H54 (cell line): ENCODE data around the gene ZDHHC14.
"Not testable (repeated sequence)": the region's sequence is repeated elsewhere in the genome, so short reads cannot be mapped to it uniquely, and the experiment has no call there.

Experiments
- DNase-seq: peaks from one replicate; pipeline ENCODE4 v3.0.0; 2011; ENCODE audit warnings: low spot score, mixed read lengths; ENCODE audit not compliant: insufficient read length
- FAIRE-seq: peaks from 3 replicates; lab custom pipeline; 2011; peaks lifted over from hg19 to GRCh38; lab: Jason Lieb, UNC
- POLR2A ChIP-seq: IDR thresholded peaks from 2 replicates; pipeline ENCODE4 v1.6.1; 2011; ENCODE audit warnings: low read depth, mild to moderate bottlenecking, low read length

The ZDHHC14 gene

DNA sequence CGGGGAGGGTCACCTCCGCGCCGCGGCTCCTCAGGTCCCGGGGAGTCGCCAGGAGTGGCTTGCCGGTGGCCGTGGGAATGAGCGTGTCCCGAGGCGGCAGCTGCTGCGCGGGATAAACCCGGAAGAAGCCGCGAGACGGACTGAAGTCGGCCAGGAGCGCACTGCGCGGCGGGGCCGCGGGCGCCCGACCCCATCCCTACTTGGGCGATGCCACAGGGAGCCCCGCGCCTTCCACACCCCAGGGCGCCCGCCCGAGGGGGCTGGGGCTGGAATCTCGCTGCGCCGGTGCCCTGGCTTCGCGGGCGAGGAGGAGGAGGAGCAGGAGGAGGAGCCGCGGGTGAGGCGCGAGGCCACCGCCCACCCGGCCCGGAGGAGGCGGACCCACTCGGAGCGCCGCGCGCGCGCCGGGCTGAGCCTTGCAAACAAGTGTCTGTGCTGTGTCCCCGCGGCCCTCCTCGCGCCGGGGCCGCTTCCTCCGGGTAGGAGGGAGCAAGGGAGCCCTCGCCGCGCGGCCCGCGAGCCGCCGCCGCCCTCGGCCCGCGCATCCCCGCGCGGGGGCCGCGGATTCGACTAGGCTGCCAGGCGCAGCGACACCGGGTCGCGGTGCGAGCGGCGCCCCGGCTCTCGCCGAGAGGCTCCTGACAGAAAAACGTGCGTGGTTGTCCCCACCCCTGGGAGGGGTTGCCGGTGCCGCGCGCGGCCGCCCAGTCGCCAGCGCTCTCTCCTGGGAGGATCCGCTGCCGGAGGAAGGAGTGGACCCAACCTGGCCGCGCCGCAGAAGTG is at the start of gene ZDHHC14:
Gene ZDHHC14, plus strand, starts transcription at position 412 of the 783 bp plus-strand sequence.
- TF ChIP-seq POLR2A: peak; percentile 79
- FAIRE-seq: no peak
- DNase-seq: peak; percentile 64

DNA sequence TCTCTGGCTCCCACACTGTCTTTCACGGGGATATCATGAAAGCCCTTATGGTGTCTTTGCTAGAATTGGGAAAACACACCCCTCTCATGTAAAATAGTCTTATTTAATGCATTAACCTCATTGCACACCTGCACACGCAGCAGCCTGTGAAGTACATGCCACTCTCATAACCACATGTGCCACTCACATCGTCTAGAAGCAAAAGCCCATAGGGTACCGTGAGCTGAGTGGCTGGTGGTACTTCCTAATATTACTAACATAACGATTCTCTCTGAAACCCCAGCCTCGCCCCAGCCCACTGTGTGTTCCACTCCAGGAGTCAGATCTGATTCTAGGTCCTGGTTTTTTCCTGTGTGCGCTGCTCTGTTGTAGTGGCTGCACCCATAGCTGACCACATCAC is 48.2 kb upstream of the ZDHHC14 start:
- DNase-seq (no peak), FAIRE-seq (no peak)
- TF ChIP-seq POLR2A: no peak

DNA sequence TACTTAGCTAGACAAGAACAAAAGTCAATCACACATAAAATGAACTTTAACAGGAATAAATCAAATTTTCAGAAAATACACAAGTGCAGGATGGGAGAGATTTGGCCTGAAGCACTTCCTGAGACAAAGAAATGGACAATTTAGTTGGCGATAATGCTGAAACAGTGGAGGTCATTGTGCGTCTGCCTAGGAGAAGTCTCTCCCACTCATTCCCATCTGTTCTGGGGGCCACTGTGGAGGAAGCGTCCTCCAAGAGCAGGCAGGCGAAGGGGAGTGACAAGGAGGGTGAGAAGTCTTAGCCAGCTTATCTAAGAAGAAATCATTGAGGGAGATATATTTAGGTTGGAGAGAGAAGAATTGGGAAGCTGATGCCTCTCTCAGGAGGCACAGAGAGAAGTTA is 47.5 kb upstream of the ZDHHC14 start:
- FAIRE-seq (no peak), DNase-seq (no peak)
- no peak for TF ChIP-seq POLR2A

DNA sequence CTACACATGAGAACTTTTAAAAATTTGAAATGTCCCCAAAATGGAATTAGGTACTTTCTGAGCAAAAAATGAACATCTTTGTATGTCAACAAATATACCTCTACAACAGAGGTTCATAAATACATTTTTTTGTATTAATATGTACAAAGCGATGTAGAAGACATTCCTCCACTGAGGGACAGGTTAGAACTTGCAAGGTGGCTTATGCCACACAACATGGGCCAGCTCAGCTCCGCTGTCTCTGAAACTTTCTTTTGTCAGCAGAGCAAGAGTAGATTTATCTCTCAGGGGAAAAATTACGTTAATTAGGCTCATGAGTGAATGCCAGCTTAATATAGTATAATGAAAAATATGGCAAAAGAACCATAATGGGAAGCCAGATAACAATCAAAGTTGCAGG is 47.0 kb upstream of the ZDHHC14 start:
- FAIRE-seq (no peak), DNase-seq (no peak)
- TF ChIP-seq POLR2A: no peak

DNA sequence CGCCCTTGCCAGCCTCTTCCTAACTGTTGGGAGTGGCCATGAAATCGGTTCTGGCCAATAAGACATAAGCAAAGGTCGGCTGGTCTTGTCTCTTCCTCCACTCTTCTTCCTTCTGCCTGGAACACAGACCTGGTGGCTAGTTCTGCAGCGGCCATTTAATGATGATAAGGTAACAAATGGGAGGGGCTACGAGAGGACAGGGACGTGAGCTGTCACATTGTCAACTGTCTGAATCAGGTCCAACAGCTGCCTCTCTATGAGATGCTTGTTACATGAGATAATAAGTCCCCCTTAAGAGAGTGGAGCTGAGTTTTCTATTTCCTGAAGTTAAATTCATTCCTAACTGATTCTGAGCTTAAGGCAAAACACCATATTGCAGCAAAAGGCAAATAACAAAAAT is 45.2 kb upstream of the ZDHHC14 start:
- no peak for TF ChIP-seq POLR2A
- DNase-seq (no peak), FAIRE-seq (no peak)

DNA sequence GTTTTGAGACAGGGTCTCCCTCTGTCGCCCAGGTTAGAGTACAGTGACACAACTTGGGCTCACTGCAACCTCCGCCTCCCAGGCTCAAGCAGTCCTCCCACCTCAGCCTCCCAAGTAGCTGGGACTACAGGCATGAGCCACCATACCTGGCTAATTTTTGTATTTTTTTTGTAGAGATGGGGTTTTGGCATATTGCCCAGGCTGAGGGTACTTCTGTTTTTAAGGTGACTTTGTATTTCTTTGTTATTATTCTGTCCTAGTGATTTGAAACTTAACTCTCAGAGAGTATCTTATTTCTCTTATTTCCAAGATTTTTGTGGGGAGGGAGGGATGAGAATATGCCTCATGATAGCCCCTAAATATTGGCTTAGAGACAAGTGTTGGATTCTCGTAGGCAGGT is 43.7 kb upstream of the ZDHHC14 start:
- not testable (repeated sequence) for FAIRE-seq, DNase-seq

DNA sequence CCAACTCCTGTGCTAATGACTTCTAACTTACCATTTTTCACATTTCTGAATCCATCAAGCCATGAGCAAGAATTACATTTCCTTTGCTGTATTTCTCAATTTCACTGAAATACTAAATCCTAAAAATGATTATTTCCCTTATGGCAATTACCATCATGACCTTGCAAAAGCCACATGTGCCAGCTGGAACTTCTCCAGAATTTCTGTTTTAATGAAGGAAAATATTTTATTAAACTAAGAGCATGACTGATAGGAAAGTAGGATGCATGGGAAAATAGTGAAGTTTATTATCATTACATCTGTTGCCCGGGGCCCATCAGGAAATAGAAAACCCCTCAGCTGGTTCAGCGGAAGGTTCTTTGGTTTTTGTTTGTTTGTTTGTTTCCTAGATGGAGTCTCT is 43.2 kb upstream of the ZDHHC14 start:
- FAIRE-seq (no peak), DNase-seq (no peak)
- no peak for TF ChIP-seq POLR2A

DNA sequence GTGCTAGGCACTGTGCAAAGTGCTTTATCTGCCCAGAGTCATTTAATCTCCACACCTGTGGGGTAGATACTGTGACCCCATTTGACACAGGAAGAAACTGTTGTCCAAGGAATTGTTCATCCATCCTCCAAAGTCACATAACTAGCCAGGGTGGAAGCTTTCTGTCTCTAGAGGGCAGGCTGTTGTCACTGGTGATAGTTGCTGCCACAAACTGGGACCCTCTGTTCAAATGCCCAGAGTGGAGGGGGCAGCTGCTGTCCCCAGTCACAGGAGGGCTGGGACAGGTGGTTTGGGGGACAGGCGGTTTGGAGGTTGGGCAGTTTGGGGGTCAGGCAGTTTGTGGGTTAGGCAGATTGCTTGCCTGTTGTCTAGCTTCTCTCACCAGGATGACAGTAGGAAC is 41.6 kb upstream of the ZDHHC14 start:
- FAIRE-seq (no peak), DNase-seq (no peak)
- TF ChIP-seq POLR2A: no peak

DNA sequence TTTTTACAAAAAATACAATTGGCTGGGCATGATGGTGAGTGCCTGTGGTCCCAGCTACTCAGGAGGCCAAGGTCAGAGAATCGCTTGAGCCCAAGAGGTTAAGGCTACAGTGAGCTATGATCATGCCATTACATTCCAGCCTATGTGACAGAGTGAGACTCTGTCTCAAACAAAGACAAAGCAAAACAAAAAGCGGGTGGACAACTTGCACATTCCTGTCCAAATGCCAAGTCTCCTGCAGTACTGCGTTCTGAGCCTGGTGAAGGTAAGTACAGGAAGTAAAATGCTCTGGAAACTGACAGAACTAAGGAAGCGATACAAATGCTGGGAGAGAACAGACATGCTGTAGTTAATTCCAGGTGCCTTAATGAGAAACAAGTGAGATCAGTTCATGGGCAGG is 37.3 kb upstream of the ZDHHC14 start:
- no peak for DNase-seq
- FAIRE-seq: no peak

DNA sequence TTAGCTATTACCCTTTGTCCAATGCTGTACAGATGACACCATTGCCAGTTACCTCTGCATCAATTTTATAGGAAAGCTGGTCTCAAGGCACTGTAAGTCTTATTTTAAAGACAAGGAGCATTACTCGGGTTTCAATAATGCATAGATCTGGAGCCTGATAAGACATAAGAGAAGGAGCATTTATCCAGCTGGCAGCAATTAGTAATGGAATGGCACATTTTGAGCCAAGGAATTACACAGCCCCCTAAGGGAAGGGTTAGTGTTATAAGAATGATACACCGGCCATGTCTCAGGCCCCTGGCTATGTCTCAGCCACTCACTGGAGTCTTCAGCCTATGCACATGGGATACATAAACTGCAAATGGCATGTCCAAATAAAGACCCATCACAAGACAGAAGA is 34.6 kb upstream of the ZDHHC14 start:
- FAIRE-seq (no peak), DNase-seq (no peak)
- no peak for TF ChIP-seq POLR2A

More for the DNA sequence above, 37.3 kb upstream of the ZDHHC14 start:
- no peak for TF ChIP-seq POLR2A

DNA sequence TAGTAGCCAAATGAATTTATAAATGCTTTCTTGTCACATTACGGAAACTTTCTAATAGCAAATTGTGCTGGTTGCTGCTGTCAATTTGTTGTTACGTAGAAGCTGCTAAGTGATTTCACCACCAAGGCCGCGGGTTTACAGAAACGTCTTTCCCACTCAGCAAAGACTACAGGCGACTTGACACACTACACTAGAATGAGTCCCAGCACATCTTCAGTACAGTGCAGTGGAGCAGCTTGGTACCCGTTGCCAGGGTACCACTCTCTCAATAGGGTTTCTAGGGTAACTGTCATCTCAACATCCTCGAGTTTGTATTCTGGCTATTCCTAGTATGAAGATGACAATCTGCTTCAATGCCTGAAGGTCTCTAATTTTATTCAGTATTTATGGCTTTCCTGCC is 22.7 kb upstream of the ZDHHC14 start:
- TF ChIP-seq POLR2A: no peak
- FAIRE-seq (no peak), DNase-seq (no peak)

DNA sequence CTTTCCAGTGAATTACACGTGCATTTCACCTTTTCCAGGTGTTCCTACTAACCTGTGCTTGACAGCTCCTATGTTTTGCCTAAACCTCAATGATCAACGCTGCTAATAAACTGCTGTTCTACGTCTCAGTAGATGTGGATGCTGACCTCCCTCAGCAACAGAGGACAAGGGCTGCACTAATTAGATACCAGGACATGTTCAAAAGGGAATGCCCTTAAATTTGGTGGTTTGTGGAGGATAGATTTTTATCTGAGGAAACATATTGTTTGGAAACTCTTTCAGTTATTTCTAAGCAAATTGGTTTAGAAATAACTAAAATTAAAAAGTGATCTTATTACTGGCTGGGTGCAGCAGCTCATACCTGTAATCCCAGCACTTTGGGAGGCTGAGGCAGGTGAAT is 19.1 kb upstream of the ZDHHC14 start:
- FAIRE-seq (no peak), DNase-seq (no peak)
- TF ChIP-seq POLR2A: no peak

DNA sequence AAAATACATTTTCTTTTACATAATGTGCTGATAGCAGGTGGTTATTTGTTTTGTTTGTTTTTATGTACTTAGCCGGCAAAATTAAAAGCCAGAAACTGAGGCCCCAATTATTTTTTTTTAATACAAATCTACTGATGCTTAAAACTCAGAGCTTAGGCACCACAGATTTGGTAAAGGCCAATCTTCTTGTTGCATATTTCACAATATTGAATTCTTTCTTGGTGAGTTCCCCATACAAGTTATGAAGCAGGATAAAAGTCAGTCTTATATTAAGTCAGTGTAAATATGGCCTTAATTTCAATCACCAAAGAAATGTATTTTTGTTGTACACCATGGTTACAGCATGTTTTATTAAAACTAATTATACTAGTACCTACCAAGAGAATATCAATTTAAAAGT is 16.3 kb upstream of the ZDHHC14 start:
- FAIRE-seq (no peak), DNase-seq (no peak)
- TF ChIP-seq POLR2A: no peak

DNA sequence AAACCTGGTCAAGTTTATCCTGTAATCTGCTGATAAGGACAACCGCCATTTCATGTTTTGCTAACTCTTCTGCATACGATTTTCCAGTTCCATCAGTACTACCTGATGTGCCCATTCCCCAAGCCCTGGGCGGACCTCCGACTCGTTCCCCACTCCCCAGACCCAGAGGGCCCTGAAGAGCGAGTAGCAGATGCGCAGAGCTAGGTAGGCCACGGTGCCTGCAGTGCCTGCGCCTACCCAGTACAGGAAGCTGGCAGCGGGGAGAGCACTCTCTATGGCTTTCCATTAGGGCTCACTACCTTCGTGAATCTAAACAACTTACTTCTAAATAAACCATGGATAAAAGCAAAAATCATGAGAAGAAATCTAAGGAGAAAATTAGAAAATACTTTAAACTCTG is 14.3 kb upstream of the ZDHHC14 start:
- FAIRE-seq: no peak
- TF ChIP-seq POLR2A: no peak
- no peak for DNase-seq

DNA sequence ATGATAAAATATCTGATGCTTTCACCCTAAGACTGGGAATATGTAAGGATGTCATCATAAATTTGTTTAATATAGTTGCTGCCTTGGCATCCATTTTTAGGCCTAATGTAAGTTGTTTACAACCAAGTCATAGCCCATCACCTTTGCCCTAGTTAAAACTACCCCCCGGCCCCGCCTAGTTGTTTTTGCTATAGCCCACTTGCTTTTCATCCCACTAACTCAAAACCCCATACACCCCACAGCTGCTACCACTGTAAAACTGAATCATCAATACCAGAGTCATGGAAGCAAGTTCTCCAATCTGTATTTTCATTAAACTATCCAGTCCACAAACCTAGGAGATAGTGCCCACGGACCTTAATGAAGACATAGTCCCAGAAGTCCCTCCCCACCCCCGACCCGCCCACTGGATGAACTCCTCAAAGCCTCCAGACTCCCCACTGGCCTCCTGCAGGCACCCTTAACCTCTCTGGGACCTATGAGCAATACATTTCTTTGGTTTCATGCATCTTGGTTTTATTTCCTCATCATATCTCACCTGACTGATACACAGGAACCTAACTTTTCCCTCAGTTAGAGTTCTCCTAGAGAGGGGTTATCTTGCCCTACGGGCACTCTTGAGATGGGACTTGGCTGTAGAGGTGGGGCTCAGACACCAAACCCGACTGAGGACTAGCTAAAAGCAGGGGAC is 12.5 kb upstream of the ZDHHC14 start:
- FAIRE-seq: no peak
- no peak for DNase-seq
- TF ChIP-seq POLR2A: no peak
